Activated CD4-positive, alpha-beta T cell treated with anti-CD3 and anti-CD28 coated beads, Interleukin-2, Interleukin-4, amounts not matched to agents 100 ng/mL and 50 ng/mL, durations not matched to agents 16 hours and 8 hours (primary cell): ENCODE measurements around the gene EN2.

Experiments
- DNase-seq: peaks from one replicate; pipeline ENCODE4 v3.0.0-alpha.2; 2020; ENCODE audit warnings: low spot score

EN2 gene

GRCh38 chr7:155450970-155451801, 6.7 kb upstream of the EN2 start:
- no peak for DNase-seq

- no peak for DNase-seq
These were observed 6.1 kb upstream of the EN2 start for GRCh38 chr7:155451840-155452239.

GRCh38 chr7:155452505-155453295, 5.2 kb upstream of the EN2 start:
- no peak for DNase-seq

GRCh38 chr7:155453296-155454182, 4.4 kb upstream of the EN2 start:
- no peak for DNase-seq

GRCh38 chr7:155454183-155455112, 3.5 kb upstream of the EN2 start:
- DNase-seq = no peak

GRCh38 chr7:155455132-155455693, 2.7 kb upstream of the EN2 start:
- no peak for DNase-seq

- DNase-seq = no peak
These were observed 1.9 kb upstream of the EN2 start for GRCh38 chr7:155455776-155456737.

- no peak for DNase-seq
These were observed 988 bp upstream of the EN2 start for GRCh38 chr7:155456738-155457543.

- DNase-seq = no peak
These were observed 302 bp upstream of the EN2 start for GRCh38 chr7:155457544-155458110.

- DNase-seq = no peak
These were observed 1.2 kb downstream of the EN2 start for GRCh38 chr7:155458878-155459699.

- no peak for DNase-seq
These were observed 2.0 kb downstream of the EN2 start for GRCh38 chr7:155459700-155460461.

- no peak for DNase-seq
These were observed 3.1 kb downstream of the EN2 start for GRCh38 chr7:155460926-155461613.

- DNase-seq = no peak
These were observed 3.7 kb downstream of the EN2 start for GRCh38 chr7:155461631-155462030.

- no peak for DNase-seq
These were observed 4.3 kb downstream of the EN2 start for GRCh38 chr7:155462163-155462735.

- DNase-seq = no peak
These were observed 5.3 kb downstream of the EN2 start for GRCh38 chr7:155463114-155463811.
